ENCODE data around the gene SLC6A6. TPM values are rescaled to one million over a fixed set of nuclear protein-coding genes. Genes with fewer than 3 reads are reported as not detected.

SLC6A6 gene
- total RNA-seq, 1 donor from 2014 or later: 3.8 TPM

GRCh38 chr3:14528081-14528480 lies 125.7 kb downstream of the SLC6A6 start:
- TF ChIP-seq CTCF (IDR thresholded peaks at IDR 0.05; ENCODE audit: insufficient read depth, low read length, poor library complexity, severe bottlenecking): no peak
- Histone ChIP-seq H3K4me3 (ENCODE audit: low read depth, low read length) (no peak overlapping the region), H3K27me3 (ENCODE audit: control insufficient read depth, insufficient read depth, low read length) (peaks cover 7% of the 10 kb centered on the region), H3K36me3 (ENCODE audit: control insufficient read depth, insufficient read depth, low read length) (no peaks in the 10 kb centered on the region)
- no peak for DNase-seq (ENCODE audit: low read depth)

GRCh38 chr3:14531856-14532395 lies 129.5 kb downstream of the SLC6A6 start:
- Histone ChIP-seq H3K36me3 (ENCODE audit: control insufficient read depth, insufficient read depth, low read length) (no peaks in the 10 kb centered on the region), H3K4me3 (ENCODE audit: low read depth, low read length) (no peak overlapping the region), H3K27me3 (ENCODE audit: control insufficient read depth, insufficient read depth, low read length) (peaks cover 24% of the 10 kb centered on the region)
- no peak for DNase-seq (ENCODE audit: low read depth)
- no peak for TF ChIP-seq CTCF (IDR thresholded peaks at IDR 0.05; ENCODE audit: insufficient read depth, low read length, poor library complexity, severe bottlenecking)

GRCh38 chr3:14532691-14533456 lies 130.5 kb downstream of the SLC6A6 start:
- H3K4me3 ChIP-seq (ENCODE audit: low read depth, low read length): no peak overlapping the region
- no peak for TF ChIP-seq CTCF (IDR thresholded peaks at IDR 0.05; ENCODE audit: insufficient read depth, low read length, poor library complexity, severe bottlenecking)
- DNase-seq (ENCODE audit: low read depth): no peak
- no peaks in the 10 kb centered on the region for H3K36me3 ChIP-seq (ENCODE audit: control insufficient read depth, insufficient read depth, low read length)
- peaks cover 24% of the 10 kb centered on the region for H3K27me3 ChIP-seq (ENCODE audit: control insufficient read depth, insufficient read depth, low read length)

GRCh38 chr3:14533457-14533958 lies 131.1 kb downstream of the SLC6A6 start:
- Histone ChIP-seq H3K4me3 (ENCODE audit: low read depth, low read length) (no peak overlapping the region), H3K27me3 (ENCODE audit: control insufficient read depth, insufficient read depth, low read length) (peaks cover 24% of the 10 kb centered on the region), H3K36me3 (ENCODE audit: control insufficient read depth, insufficient read depth, low read length) (no peaks in the 10 kb centered on the region)
- no peak for DNase-seq (ENCODE audit: low read depth)
- TF ChIP-seq CTCF (IDR thresholded peaks at IDR 0.05; ENCODE audit: insufficient read depth, low read length, poor library complexity, severe bottlenecking): no peak

GRCh38 chr3:14534516-14535191 lies 132.2 kb downstream of the SLC6A6 start:
- Histone ChIP-seq H3K36me3 (ENCODE audit: control insufficient read depth, insufficient read depth, low read length) (no peaks in the 10 kb centered on the region), H3K27me3 (ENCODE audit: control insufficient read depth, insufficient read depth, low read length) (peaks cover 27% of the 10 kb centered on the region), H3K4me3 (ENCODE audit: low read depth, low read length) (no peak overlapping the region)
- no peak for DNase-seq (ENCODE audit: low read depth)
- no peak for TF ChIP-seq CTCF (IDR thresholded peaks at IDR 0.05; ENCODE audit: insufficient read depth, low read length, poor library complexity, severe bottlenecking)
